H7 (cell line): ENCODE results near the gene CCNL1. TPM values are rescaled to one million over a fixed set of nuclear protein-coding genes. Genes with fewer than 3 reads are reported as not detected.

Source experiments
- DNase-seq: peaks from one replicate; pipeline ENCODE4 v3.0.0; 2012
- H3K27me3 ChIP-seq: 2 replicates; pipeline ENCODE4 v1.6.0; 2011; ENCODE audit warnings: mild to moderate bottlenecking, low read length; ENCODE audit not compliant: control insufficient read depth, insufficient read depth
- H3K36me3 ChIP-seq: replicated peaks from 2 replicates; pipeline ENCODE4 v1.5.1; 2011; ENCODE audit warnings: low read length; ENCODE audit not compliant: control insufficient read depth, insufficient read depth
- H3K4me3 ChIP-seq: 2 replicates; pipeline ENCODE4 v1.5.1; 2011; ENCODE audit warnings: low read depth, mild to moderate bottlenecking, control low read depth, low read length, moderate library complexity; ENCODE audit not compliant: insufficient read depth
- total RNA-seq: library from RNA; depleted of rRNA; stranded (reverse); fragments of >200 nt; shearing (Covaris generic); gene quantifications from 2 replicates; pipeline ENCODE4 v1.2.3, GENCODE V29; 2014

CCNL1 gene
- total RNA-seq, 1 experiment from 2014 or later = 41.1 TPM

- no peak overlapping the region for H3K4me3 ChIP-seq
- no peaks in the 10 kb centered on the region for H3K27me3 ChIP-seq
- DNase-seq = no peak
- H3K36me3 ChIP-seq = no peaks in the 10 kb centered on the region
These were observed 57.8 kb downstream of the CCNL1 start for GRCh38 chr3:157102098-157102497.

- Histone ChIP-seq H3K36me3 (no peaks in the 10 kb centered on the region), H3K4me3 (no peak overlapping the region), H3K27me3 (no peaks in the 10 kb centered on the region)
- DNase-seq = no peak
These were observed 58.5 kb downstream of the CCNL1 start for GRCh38 chr3:157101486-157101885.

GRCh38 chr3:157100608-157101396 lies 59.1 kb downstream of the CCNL1 start:
- no peaks in the 10 kb centered on the region for H3K36me3 ChIP-seq
- H3K27me3 ChIP-seq = no peaks in the 10 kb centered on the region
- no peak for DNase-seq
- H3K4me3 ChIP-seq = no peak overlapping the region

- DNase-seq = no peak
- Histone ChIP-seq H3K36me3 (no peaks in the 10 kb centered on the region), H3K4me3 (no peak overlapping the region), H3K27me3 (no peaks in the 10 kb centered on the region)
These were observed 59.9 kb downstream of the CCNL1 start for GRCh38 chr3:157100096-157100477.

- Histone ChIP-seq H3K27me3 (no peaks in the 10 kb centered on the region), H3K4me3 (no peak overlapping the region), H3K36me3 (no peaks in the 10 kb centered on the region)
- no peak for DNase-seq
These were observed 60.4 kb downstream of the CCNL1 start for GRCh38 chr3:157099326-157100095.

- DNase-seq = no peak
- Histone ChIP-seq H3K27me3 (no peaks in the 10 kb centered on the region), H3K4me3 (no peak overlapping the region), H3K36me3 (no peaks in the 10 kb centered on the region)
These were observed 61.1 kb downstream of the CCNL1 start for GRCh38 chr3:157098823-157099185.

- Histone ChIP-seq H3K4me3 (no peak overlapping the region), H3K27me3 (no peaks in the 10 kb centered on the region), H3K36me3 (no peaks in the 10 kb centered on the region)
These were observed 61.7 kb downstream of the CCNL1 start for GRCh38 chr3:157098121-157098822.

More at GRCh38 chr3:157098121-157098822, 61.7 kb downstream of the CCNL1 start:
- no peak for DNase-seq
